DOHH2 (cell line): ENCODE results near the gene POLR2A.

ENCODE experiments used
- EZH2phosphoT487 ChIP-seq: fragments of 200-600 bp; sonication (generic); IDR thresholded peaks from 2 replicates; pipeline ENCODE4 v1.6.1; 2017; ENCODE audit warnings: borderline replicate concordance, mild to moderate bottlenecking, antibody characterized with exemption, low read length, moderate library complexity, mixed read lengths
- TF ChIP-seq, protein P1 (sequence below): fragments of 200-600 bp; sonication (generic); IDR thresholded peaks from one replicate; pipeline ENCODE4 v1.5.1; 2014; ENCODE audit warnings: antibody characterized with exemption, mild to moderate bottlenecking, low read depth, low read length; ENCODE audit not compliant: poor library complexity, severe bottlenecking

DNA sequence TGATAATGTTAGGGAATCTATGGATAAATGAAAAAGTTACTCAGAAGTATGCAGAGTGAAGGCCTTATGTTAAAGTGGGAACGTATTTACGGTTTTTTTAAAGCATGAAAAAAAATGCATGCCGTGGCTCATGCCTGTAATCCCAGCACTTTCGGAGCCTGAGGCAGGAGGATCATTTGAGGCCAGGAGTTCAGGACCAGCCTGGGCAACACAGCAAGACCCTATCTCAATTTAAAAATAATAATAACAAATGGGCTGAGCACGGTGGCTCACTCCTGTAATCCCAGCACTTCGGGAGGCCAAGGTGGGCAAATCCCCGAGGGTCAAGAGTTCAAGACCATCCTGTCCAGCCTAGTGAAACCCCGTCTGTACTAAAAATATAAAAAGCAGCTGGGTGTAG, 6.0 kb downstream of the POLR2A start:
- TF ChIP-seq, protein P1, sequence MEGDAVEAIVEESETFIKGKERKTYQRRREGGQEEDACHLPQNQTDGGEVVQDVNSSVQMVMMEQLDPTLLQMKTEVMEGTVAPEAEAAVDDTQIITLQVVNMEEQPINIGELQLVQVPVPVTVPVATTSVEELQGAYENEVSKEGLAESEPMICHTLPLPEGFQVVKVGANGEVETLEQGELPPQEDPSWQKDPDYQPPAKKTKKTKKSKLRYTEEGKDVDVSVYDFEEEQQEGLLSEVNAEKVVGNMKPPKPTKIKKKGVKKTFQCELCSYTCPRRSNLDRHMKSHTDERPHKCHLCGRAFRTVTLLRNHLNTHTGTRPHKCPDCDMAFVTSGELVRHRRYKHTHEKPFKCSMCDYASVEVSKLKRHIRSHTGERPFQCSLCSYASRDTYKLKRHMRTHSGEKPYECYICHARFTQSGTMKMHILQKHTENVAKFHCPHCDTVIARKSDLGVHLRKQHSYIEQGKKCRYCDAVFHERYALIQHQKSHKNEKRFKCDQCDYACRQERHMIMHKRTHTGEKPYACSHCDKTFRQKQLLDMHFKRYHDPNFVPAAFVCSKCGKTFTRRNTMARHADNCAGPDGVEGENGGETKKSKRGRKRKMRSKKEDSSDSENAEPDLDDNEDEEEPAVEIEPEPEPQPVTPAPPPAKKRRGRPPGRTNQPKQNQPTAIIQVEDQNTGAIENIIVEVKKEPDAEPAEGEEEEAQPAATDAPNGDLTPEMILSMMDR = no peak
- no peak for TF ChIP-seq EZH2phosphoT487
